Stimulated activated CD4-positive, alpha-beta T cell treated with anti-CD3 and anti-CD28 coated beads, Interleukin-4, amount 100 ng/mL, for 24 hours (primary cell): ENCODE results near the gene TOPORS.

Experiments
- DNase-seq: peaks from one replicate; pipeline ENCODE4 v3.0.0-alpha.2; 2020

The TOPORS gene

DNA sequence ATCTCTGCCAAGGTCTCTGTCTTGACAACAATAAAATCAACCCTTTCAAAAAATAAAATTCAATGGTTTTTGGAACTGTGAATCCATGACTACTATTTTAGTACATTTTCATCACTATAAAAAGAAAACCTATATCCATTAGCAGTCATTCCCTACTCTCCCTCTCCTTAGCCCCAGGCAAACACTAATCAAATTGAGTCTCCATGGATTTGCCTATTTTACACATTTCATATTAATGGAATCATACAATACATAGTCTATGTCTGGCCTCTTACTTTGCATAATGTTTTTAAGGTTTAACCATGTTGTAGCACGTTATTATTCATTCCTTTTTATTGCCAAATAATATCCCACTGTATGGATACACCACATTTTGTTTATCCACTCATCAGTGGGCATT, 50.5 kb downstream of the TOPORS start:
- DNase-seq: no peak

- no peak for DNase-seq
These were observed 51.6 kb downstream of the TOPORS start for GRCh38 chr9:32500768-32501167.

DNA sequence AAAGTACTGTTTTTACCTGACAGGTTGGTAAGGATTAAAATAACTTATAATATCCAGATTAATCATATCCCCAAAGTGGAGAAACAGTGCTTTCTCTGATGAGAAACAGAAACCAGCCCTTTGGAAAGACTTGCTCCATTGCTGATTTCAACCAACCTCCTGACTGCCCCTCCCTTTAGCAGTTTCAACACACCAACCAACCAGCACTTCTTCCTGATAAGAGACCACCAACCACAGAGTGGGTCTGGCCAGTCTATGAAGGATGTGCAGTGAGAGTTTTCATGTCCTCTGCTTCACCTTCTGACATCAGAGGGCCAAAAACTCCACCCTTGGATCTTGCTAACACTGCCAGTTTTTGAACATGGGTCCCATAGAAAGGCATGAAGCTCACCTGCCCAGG, 54.5 kb downstream of the TOPORS start:
- DNase-seq: no peak

DNA sequence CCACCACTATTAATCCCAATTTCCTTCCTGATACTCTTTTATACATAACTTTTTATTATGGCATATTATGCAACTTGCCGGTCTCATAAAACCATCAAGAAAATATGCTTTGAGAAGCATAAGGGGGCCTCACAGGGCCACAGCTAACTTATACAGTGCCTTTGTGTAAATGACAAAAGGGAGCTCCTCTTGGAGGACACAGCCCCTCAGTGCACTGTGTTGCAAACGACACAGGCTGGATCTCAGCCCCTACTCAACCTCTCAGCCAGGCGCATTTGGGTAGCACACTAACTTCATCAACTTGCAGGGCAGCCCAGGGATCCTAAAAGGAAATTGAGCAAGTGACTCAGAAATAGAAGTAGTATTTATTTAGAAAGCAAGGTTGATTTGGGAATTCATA, 61.8 kb downstream of the TOPORS start:
- no peak for DNase-seq
